ENCODE measurements around the gene NCAM1.

NCAM1 gene

GRCh38 chr11:113167599-113167998 lies 206.4 kb downstream of the NCAM1 start:
- no peaks in the 10 kb centered on the region for H3K36me3 ChIP-seq (ENCODE audit: control insufficient read depth in 1 of 2, insufficient read depth in 2 of 2, low read depth in 1 of 2, low read length in 2 of 2)
- H2BK15ac ChIP-seq (ENCODE audit: low read depth, poor library complexity, severe bottlenecking): no peak overlapping the region
- no peaks in the 10 kb centered on the region for H3K9me3 ChIP-seq (ENCODE audit: control insufficient read depth, low read length)
- H3K79me1 ChIP-seq (replicated peaks; ENCODE audit: low read length, poor library complexity, severe bottlenecking): no peaks in the 10 kb centered on the region
- no peaks in the 10 kb centered on the region for H3K4me1 ChIP-seq (ENCODE audit: control insufficient read depth, insufficient read depth, low read depth, low read length)
- no peak overlapping the region for H3K4me2 ChIP-seq (ENCODE audit: low read length, poor library complexity, severe bottlenecking)
- H4K8ac ChIP-seq (ENCODE audit: low read length): no peak overlapping the region
- H2AK5ac ChIP-seq (ENCODE audit: low read length, severe bottlenecking): no peak overlapping the region
- no peak overlapping the region for H2AFZ ChIP-seq (ENCODE audit: low read depth, low read length)
- H3K14ac ChIP-seq (ENCODE audit: low read length in 2 of 2): no peak overlapping the region
- H3K27ac ChIP-seq (ENCODE audit: low read length, poor library complexity, severe bottlenecking): no peak overlapping the region
- peaks cover 0 to 85% of the 10 kb centered on the region in 2 experiments for H3K27me3 ChIP-seq (ENCODE audit: control insufficient read depth in 1 of 2, insufficient read depth in 1 of 2, low read length in 2 of 2)
- H4K91ac ChIP-seq (ENCODE audit: low read length): no peak overlapping the region
- no peak overlapping the region for H3K4ac ChIP-seq (ENCODE audit: low read depth in 1 of 2, low read length in 2 of 2)
- no peak overlapping the region for H3K23ac ChIP-seq (ENCODE audit: low read length in 2 of 2)
- H3K4me3 ChIP-seq (ENCODE audit: insufficient read depth in 1 of 2, low read depth in 1 of 2, low read length in 2 of 2): no peak overlapping the region
- no peak overlapping the region for H3K18ac ChIP-seq (ENCODE audit: low read depth in 1 of 2, low read length in 2 of 2)
- DNase-seq: no peak
- no peak overlapping the region for H2BK5ac ChIP-seq (ENCODE audit: low read depth, low read length, poor library complexity, severe bottlenecking)
- H2BK120ac ChIP-seq (ENCODE audit: low read depth, low read length): no peak overlapping the region
- no peak overlapping the region for H3K9ac ChIP-seq (ENCODE audit: low read length)
- H2BK12ac ChIP-seq (ENCODE audit: low read length in 2 of 2): no peak overlapping the region
- 82% methylated on average over 3 of the region's 6 CpGs for WGBS

GRCh38 chr11:113168354-113169342 lies 207.4 kb downstream of the NCAM1 start:
- Histone ChIP-seq H3K9me3 (ENCODE audit: control insufficient read depth, low read length) (no peaks in the 10 kb centered on the region), H4K91ac (ENCODE audit: low read length) (no peak overlapping the region), H2AFZ (ENCODE audit: low read depth, low read length) (no peak overlapping the region), H3K4me2 (ENCODE audit: low read length, poor library complexity, severe bottlenecking) (no peak overlapping the region), H3K9ac (ENCODE audit: low read length) (no peak overlapping the region), H2BK5ac (ENCODE audit: low read depth, low read length, poor library complexity, severe bottlenecking) (no peak overlapping the region), H3K4ac (ENCODE audit: low read depth in 1 of 2, low read length in 2 of 2) (no peak overlapping the region), H3K27me3 (ENCODE audit: control insufficient read depth in 1 of 2, insufficient read depth in 1 of 2, low read length in 2 of 2) (peaks cover 0 to 83% of the 10 kb centered on the region in 2 experiments), H3K4me3 (ENCODE audit: insufficient read depth in 1 of 2, low read depth in 1 of 2, low read length in 2 of 2) (no peak overlapping the region), H2AK5ac (ENCODE audit: low read length, severe bottlenecking) (no peak overlapping the region), H2BK120ac (ENCODE audit: low read depth, low read length) (no peak overlapping the region), H4K8ac (ENCODE audit: low read length) (no peak overlapping the region), H3K27ac (ENCODE audit: low read length, poor library complexity, severe bottlenecking) (no peak overlapping the region), H3K4me1 (ENCODE audit: control insufficient read depth, insufficient read depth, low read depth, low read length) (no peaks in the 10 kb centered on the region), H2BK12ac (ENCODE audit: low read length in 2 of 2) (no peak overlapping the region), H2BK15ac (ENCODE audit: low read depth, poor library complexity, severe bottlenecking) (no peak overlapping the region), H3K18ac (ENCODE audit: low read depth in 1 of 2, low read length in 2 of 2) (no peak overlapping the region), H3K23ac (ENCODE audit: low read length in 2 of 2) (no peak overlapping the region), H3K36me3 (ENCODE audit: control insufficient read depth in 1 of 2, insufficient read depth in 2 of 2, low read depth in 1 of 2, low read length in 2 of 2) (no peaks in the 10 kb centered on the region), H3K14ac (ENCODE audit: low read length in 2 of 2) (no peak overlapping the region), H3K79me1 (replicated peaks; ENCODE audit: low read length, poor library complexity, severe bottlenecking) (no peaks in the 10 kb centered on the region)
- no peak for DNase-seq
- WGBS: 78% methylated on average over 11 of the region's 13 CpGs

- Histone ChIP-seq H3K23ac (ENCODE audit: low read length in 2 of 2) (no peak overlapping the region), H3K27ac (ENCODE audit: low read length, poor library complexity, severe bottlenecking) (no peak overlapping the region), H3K4me2 (ENCODE audit: low read length, poor library complexity, severe bottlenecking) (no peak overlapping the region), H3K14ac (ENCODE audit: low read length in 2 of 2) (no peak overlapping the region), H2AFZ (ENCODE audit: low read depth, low read length) (no peak overlapping the region), H3K79me1 (replicated peaks; ENCODE audit: low read length, poor library complexity, severe bottlenecking) (no peaks in the 10 kb centered on the region), H2AK5ac (ENCODE audit: low read length, severe bottlenecking) (no peak overlapping the region), H2BK120ac (ENCODE audit: low read depth, low read length) (no peak overlapping the region), H3K36me3 (ENCODE audit: control insufficient read depth in 1 of 2, insufficient read depth in 2 of 2, low read depth in 1 of 2, low read length in 2 of 2) (no peaks in the 10 kb centered on the region), H4K91ac (ENCODE audit: low read length) (no peak overlapping the region), H3K4me1 (ENCODE audit: control insufficient read depth, insufficient read depth, low read depth, low read length) (no peaks in the 10 kb centered on the region), H3K18ac (ENCODE audit: low read depth in 1 of 2, low read length in 2 of 2) (no peak overlapping the region), H2BK5ac (ENCODE audit: low read depth, low read length, poor library complexity, severe bottlenecking) (no peak overlapping the region), H3K9ac (ENCODE audit: low read length) (no peak overlapping the region), H3K4me3 (ENCODE audit: insufficient read depth in 1 of 2, low read depth in 1 of 2, low read length in 2 of 2) (no peak overlapping the region), H4K8ac (ENCODE audit: low read length) (no peak overlapping the region), H3K4ac (ENCODE audit: low read depth in 1 of 2, low read length in 2 of 2) (no peak overlapping the region), H2BK15ac (ENCODE audit: low read depth, poor library complexity, severe bottlenecking) (no peak overlapping the region), H3K9me3 (ENCODE audit: control insufficient read depth, low read length) (no peaks in the 10 kb centered on the region), H3K27me3 (ENCODE audit: control insufficient read depth in 1 of 2, insufficient read depth in 1 of 2, low read length in 2 of 2) (peaks cover 0 to 71% of the 10 kb centered on the region in 2 experiments), H2BK12ac (ENCODE audit: low read length in 2 of 2) (no peak overlapping the region)
- DNase-seq: no peak
- WGBS: 90% methylated on average over 6 of the region's 6 CpGs
Observed at GRCh38 chr11:113172382-113172951, 211.2 kb downstream of the NCAM1 start.

- Histone ChIP-seq H3K4ac (ENCODE audit: low read depth in 1 of 2, low read length in 2 of 2) (no peak overlapping the region), H3K4me2 (ENCODE audit: low read length, poor library complexity, severe bottlenecking) (no peak overlapping the region), H3K27ac (ENCODE audit: low read length, poor library complexity, severe bottlenecking) (no peak overlapping the region), H3K79me1 (replicated peaks; ENCODE audit: low read length, poor library complexity, severe bottlenecking) (no peaks in the 10 kb centered on the region), H3K14ac (ENCODE audit: low read length in 2 of 2) (no peak overlapping the region), H3K4me3 (ENCODE audit: insufficient read depth in 1 of 2, low read depth in 1 of 2, low read length in 2 of 2) (no peak overlapping the region), H4K8ac (ENCODE audit: low read length) (no peak overlapping the region), H3K36me3 (ENCODE audit: control insufficient read depth in 1 of 2, insufficient read depth in 2 of 2, low read depth in 1 of 2, low read length in 2 of 2) (no peaks in the 10 kb centered on the region), H4K91ac (ENCODE audit: low read length) (no peak overlapping the region), H2BK120ac (ENCODE audit: low read depth, low read length) (no peak overlapping the region), H3K27me3 (ENCODE audit: control insufficient read depth in 1 of 2, insufficient read depth in 1 of 2, low read length in 2 of 2) (peaks cover 0 to 71% of the 10 kb centered on the region in 2 experiments), H3K23ac (ENCODE audit: low read length in 2 of 2) (no peak overlapping the region), H2BK15ac (ENCODE audit: low read depth, poor library complexity, severe bottlenecking) (no peak overlapping the region), H3K18ac (ENCODE audit: low read depth in 1 of 2, low read length in 2 of 2) (no peak overlapping the region), H2AFZ (ENCODE audit: low read depth, low read length) (no peak overlapping the region), H3K9me3 (ENCODE audit: control insufficient read depth, low read length) (no peaks in the 10 kb centered on the region), H3K4me1 (ENCODE audit: control insufficient read depth, insufficient read depth, low read depth, low read length) (no peaks in the 10 kb centered on the region), H2BK5ac (ENCODE audit: low read depth, low read length, poor library complexity, severe bottlenecking) (no peak overlapping the region), H2BK12ac (ENCODE audit: low read length in 2 of 2) (no peak overlapping the region), H3K9ac (ENCODE audit: low read length) (no peak overlapping the region), H2AK5ac (ENCODE audit: low read length, severe bottlenecking) (no peak overlapping the region)
- 99% methylated on average over 3 of the region's 4 CpGs for WGBS
- DNase-seq: no peak
Observed at GRCh38 chr11:113173126-113173525, 211.9 kb downstream of the NCAM1 start.

All from mesenchymal stem cell (in vitro differentiated cells and primary cell).